HG03097 (cell line): ENCODE data around the gene WDR33.

Experiments used
- ATAC-seq: cut with Tn5 transposase; IDR thresholded peaks from one replicate; pipeline ENCODE4 v1.9.1; 2021; ENCODE audit not compliant: unreplicated experiment, low FRiP score

Gene WDR33

GRCh38 chr2:127700527-127701192 lies 110.3 kb downstream of the WDR33 start:
- ATAC-seq = peak; percentile 53

- ATAC-seq = no peak
Observed at GRCh38 chr2:127698553-127699355, 112.2 kb downstream of the WDR33 start.

- ATAC-seq = no peak
Observed at GRCh38 chr2:127697482-127698180, 113.3 kb downstream of the WDR33 start.

GRCh38 chr2:127695491-127696472 lies 115.2 kb downstream of the WDR33 start:
- no peak for ATAC-seq

GRCh38 chr2:127694986-127695385 lies 116.0 kb downstream of the WDR33 start:
- ATAC-seq = no peak

GRCh38 chr2:127690696-127691095 lies 120.3 kb downstream of the WDR33 start:
- ATAC-seq = no peak

GRCh38 chr2:127688405-127688804 lies 122.6 kb downstream of the WDR33 start:
- ATAC-seq = no peak

GRCh38 chr2:127685410-127686080 lies 125.4 kb downstream of the WDR33 start:
- no peak for ATAC-seq

- no peak for ATAC-seq
Observed at GRCh38 chr2:127683757-127684156, 127.2 kb downstream of the WDR33 start.

GRCh38 chr2:127683056-127683455 lies 127.9 kb downstream of the WDR33 start:
- no peak for ATAC-seq

- no peak for ATAC-seq
Observed at GRCh38 chr2:127681976-127682857, 128.8 kb downstream of the WDR33 start.

- ATAC-seq = no peak
Observed at GRCh38 chr2:127681288-127681804, 129.6 kb downstream of the WDR33 start.

GRCh38 chr2:127680706-127681287 lies 130.2 kb downstream of the WDR33 start:
- no peak for ATAC-seq

- ATAC-seq = no peak
Observed at GRCh38 chr2:127679680-127680361, 131.2 kb downstream of the WDR33 start.

GRCh38 chr2:127678991-127679390 lies 132.0 kb downstream of the WDR33 start:
- no peak for ATAC-seq

GRCh38 chr2:127678531-127678930 lies 132.4 kb downstream of the WDR33 start:
- no peak for ATAC-seq

- no peak for ATAC-seq
Observed at GRCh38 chr2:127676906-127677305, 134.1 kb downstream of the WDR33 start.
